ENCODE data around the gene MAMSTR. TPM values are rescaled to one million over a fixed set of nuclear protein-coding genes. Genes with fewer than 3 reads are reported as not detected.
"Not testable (repeated sequence)": the region's sequence is repeated elsewhere in the genome, so short reads cannot be mapped to it uniquely, and the experiment has no call there.

Gene MAMSTR
- polyA plus RNA-seq, 1 donor = 192 TPM

GRCh38 chr19:48718106-48718505 lies 1.4 kb downstream of the MAMSTR start:
- not testable (repeated sequence) for DNase-seq

GRCh38 chr19:48716562-48717291 lies 2.8 kb downstream of the MAMSTR start:
- DNase-seq = peak; percentile 86

GRCh38 chr19:48715681-48716171 lies 3.8 kb downstream of the MAMSTR start:
- DNase-seq = no peak

GRCh38 chr19:48714759-48715675 lies 4.5 kb downstream of the MAMSTR start:
- no peak for DNase-seq

- DNase-seq = peak; percentile 100
Measured at GRCh38 chr19:48713864-48714755, 5.4 kb downstream of the MAMSTR start.

GRCh38 chr19:48713041-48713863 lies 6.3 kb downstream of the MAMSTR start:
- no peak for DNase-seq

- no peak for DNase-seq
Measured at GRCh38 chr19:48711106-48711662, 8.3 kb downstream of the MAMSTR start.

- no peak for DNase-seq
Measured at GRCh38 chr19:48708471-48708870, 11.1 kb downstream of the MAMSTR start.

- DNase-seq = no peak
Measured at GRCh38 chr19:48705431-48705830, 14.1 kb downstream of the MAMSTR start.

- DNase-seq = no peak
Measured at GRCh38 chr19:48703316-48703715, 16.2 kb downstream of the MAMSTR start.

- DNase-seq = no peak
Measured at GRCh38 chr19:48702701-48703100, 16.8 kb downstream of the MAMSTR start.

- no peak for DNase-seq
Measured at GRCh38 chr19:48698046-48698445, 21.5 kb downstream of the MAMSTR start.

- DNase-seq = no peak
Measured at GRCh38 chr19:48696353-48697010, 23.0 kb downstream of the MAMSTR start.

GRCh38 chr19:48695743-48696352 lies 23.7 kb downstream of the MAMSTR start, which contains the start of gene FUT2:
Gene FUT2 (plus strand): TSS chr19:48695971. CDS start chr19:48702957, 6,986 bp downstream.
- DNase-seq = no peak

- DNase-seq = not testable (repeated sequence)
Measured at GRCh38 chr19:48693629-48694028, 25.9 kb downstream of the MAMSTR start.

- no peak for DNase-seq
Measured at GRCh38 chr19:48689449-48689848, 30.1 kb downstream of the MAMSTR start.

- DNase-seq = no peak
Measured at GRCh38 chr19:48687776-48688175, 31.7 kb downstream of the MAMSTR start.

GRCh38 chr19:48686637-48687036 lies 32.9 kb downstream of the MAMSTR start:
- DNase-seq = not testable (repeated sequence)

GRCh38 chr19:48686088-48686487 lies 33.4 kb downstream of the MAMSTR start:
- no peak for DNase-seq

GRCh38 chr19:48685583-48685982 lies 33.9 kb downstream of the MAMSTR start:
- DNase-seq = no peak
